Stimulated activated CD4-positive, alpha-beta T cell treated with anti-CD3 and anti-CD28 coated beads, Interleukin-12 subunit alpha, Interleukin-12 subunit beta, amount 100 ng/mL, for 24 hours (primary cell): ENCODE data around the gene LCT.
"Not testable (repeated sequence)": the region's sequence is repeated elsewhere in the genome, so short reads cannot be mapped to it uniquely, and the experiment has no call there.

Experiments used
- DNase-seq, 2 experiments: peaks; one replicate each; pipeline ENCODE4 v3.0.0-alpha.2; 2020; ENCODE audit warnings: low read depth in 2 of 2

The LCT gene

DNA sequence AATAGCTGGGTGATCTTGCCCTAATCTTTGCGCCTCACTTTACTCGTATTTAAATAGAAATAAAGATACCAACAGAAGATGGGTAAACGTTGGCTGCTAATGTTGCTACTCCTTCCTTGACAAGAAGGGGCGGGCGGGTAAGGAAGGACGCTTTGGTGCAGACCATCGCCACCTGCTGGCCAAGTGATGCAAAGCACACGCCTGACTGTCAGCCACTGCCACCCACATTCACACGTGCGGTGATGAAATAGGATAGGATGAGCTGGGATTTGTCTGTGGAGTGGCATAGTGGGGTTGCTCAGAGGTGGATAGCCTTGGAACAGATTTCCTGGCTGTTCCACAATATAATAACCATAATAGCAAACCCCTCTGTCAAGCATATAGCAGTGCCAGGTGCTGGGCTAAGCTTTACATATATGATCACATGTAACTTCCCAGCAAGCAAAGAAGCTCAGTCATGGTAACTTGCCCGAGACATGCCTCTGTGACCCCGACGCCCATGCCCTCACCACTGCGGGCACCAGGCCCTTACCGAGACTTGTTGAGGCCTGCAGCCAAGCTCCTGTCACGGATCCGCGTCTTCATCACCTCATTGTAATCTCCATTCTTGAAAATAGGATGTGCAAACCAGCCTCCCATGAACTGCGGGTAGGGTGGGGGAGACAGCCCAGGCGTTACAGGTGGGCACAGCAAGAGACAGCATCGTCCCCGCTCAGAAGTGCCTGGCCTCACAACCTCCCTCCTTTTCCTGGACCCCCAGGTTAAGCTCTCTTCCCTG, 39.3 kb downstream of the LCT start:
- DNase-seq = peak; percentile 49 to 74

GRCh38 chr2:135796606-135797005, 40.4 kb downstream of the LCT start:
- no peak for DNase-seq

GRCh38 chr2:135795641-135796040, 41.3 kb downstream of the LCT start:
- DNase-seq = not testable (repeated sequence)

DNA sequence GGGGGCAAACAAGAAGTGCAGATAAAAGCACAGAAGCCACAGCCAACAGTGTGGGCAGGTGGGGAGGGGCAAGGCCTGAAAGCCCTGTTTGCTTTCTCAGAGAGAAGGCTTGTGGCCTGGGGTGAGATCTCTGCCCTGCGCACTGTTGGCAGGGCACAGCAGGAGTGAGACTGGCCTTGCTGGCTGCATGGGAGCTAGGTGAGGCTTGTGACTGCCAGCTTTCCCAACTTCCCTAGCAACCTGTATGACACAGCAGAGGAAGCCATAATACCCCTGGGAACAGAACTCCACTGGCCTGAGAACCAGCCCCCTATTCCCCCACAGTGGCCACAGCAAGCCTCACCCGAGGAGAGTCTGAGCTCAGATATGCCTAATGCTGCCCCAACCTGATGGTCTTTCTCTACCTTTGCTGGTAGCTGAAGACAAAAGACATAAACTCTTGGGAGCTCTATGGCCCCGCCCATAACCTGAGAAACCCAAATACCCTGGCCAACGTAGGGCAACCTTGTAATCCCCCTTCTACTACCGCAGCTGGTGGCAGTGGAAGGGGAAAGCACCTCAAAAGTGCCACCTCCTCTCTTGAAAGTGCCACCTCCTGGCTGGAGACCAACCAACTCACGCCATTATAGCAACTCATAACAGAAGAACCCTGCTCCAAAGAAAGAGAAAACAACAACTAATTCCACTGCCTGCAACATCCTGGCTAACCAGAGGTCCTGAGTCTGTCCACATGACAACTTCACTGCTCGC, 44.4 kb downstream of the LCT start:
- DNase-seq = no peak

- DNase-seq = no peak
Measured at GRCh38 chr2:135791418-135792190, 45.4 kb downstream of the LCT start.

DNA sequence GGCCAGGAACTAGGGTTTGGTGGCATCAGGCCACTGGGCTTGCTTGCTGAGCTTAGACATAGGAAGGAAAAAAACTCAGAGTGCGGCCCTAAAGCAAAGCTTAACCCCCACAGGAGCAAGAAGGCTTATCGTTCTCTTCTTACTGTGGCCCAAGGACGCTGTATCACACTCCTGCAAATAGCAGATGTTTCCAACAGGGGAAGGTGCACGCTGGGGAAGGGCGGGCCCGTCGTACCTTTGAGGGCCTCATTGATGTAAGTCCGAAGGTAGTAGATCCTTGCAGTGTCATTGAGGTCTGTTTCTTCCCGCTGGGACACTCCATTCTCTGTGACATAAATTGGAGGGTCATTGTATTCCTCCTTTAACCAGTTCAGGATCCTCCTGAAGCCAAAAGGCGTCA, 46.6 kb downstream of the LCT start:
- DNase-seq = no peak

DNA sequence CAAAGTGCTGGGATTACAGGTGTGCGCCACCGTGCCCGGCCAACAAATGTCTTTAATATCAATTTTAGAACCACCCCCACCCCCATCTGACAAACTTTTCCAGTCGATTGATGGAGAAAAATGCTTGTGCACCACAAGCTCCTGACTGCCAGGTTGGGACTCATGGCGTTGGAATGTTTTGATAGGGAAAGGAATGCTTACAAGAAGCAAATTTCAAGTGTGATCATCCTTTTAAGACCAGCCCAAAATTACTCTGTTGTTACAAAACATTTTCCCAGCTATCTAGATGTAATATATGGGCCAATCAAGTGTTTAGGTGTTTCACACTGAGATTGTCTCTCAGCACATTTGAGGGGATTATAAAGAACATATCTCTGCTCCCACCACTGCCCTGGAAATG, 50.2 kb downstream of the LCT start:
- DNase-seq = no peak

DNA sequence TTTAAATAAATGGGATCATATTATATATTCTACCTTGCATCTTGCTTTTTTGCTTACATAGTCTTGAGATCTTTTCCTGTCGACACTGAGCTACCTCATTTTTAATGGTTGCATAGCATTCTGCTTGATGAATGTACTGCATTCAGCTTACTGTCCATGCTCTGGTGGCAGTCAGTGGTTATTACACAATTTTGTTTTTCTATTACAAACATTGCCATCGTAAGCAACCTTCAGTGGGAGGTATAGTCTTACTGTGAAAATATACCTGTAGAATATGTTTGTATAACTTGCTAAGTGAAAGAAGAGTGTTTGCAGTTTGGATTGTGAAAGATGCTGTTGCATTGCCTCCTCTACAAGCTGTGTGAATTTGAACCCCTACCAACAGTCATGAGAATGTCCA, 52.0 kb downstream of the LCT start:
- no peak for DNase-seq

GRCh38 chr2:135783439-135783838, 53.5 kb downstream of the LCT start:
- DNase-seq = no peak

DNA sequence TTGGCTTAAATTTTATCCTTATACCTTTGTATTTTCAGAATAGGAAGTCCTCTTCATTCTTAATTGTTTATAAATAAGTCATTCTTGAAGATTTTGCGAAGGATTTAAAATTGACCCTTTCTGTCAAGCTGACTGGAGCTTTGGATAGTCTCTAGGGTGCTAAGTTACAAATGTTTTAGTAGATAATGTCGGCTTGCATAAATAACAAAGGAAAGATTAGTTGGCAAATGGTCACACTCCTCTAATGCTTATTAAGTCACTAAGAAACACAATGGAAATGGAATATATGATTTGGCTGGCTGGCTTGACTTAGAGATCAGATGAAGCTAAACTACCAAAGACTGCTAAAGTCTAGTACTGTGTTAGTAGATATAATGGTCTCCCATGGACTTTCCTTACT, 54.8 kb downstream of the LCT start:
- DNase-seq = no peak

DNA sequence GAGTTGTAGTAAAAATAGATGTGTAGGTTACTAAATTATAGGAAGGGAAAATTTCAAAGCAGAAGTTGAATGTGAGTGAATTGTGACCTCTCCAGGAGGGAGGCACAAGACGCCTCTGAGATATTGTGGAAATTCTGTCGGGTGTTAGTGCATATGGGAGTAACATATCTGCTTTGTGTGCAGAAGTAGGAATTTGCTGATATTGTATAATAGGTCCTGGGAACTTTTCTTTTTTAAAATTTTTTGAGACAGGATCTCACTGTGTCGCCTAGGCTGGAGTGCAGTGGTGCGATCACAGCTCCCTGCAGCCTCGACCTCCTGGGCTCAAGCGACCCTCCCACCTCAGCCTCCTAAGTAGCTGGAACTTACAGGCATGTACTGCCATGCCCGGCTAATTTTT, 60.6 kb downstream of the LCT start:
- DNase-seq = no peak

DNA sequence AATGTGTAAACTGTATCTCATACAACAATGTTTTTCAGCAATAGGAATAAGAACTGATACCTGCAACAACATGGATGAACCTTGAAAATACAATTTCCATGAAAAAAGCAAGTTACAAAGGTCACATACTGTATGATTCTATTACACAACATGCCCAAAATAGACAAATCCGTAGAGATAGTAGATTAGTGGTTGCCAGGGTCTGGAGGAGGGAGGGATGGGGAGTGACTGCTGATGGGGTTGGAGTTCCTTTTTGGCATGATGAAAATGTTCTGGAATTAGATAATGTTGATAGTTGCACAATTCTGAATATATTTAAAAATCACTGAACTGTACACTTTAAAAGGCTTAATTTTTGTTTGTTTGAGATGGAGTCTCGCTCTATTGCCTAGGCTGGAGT, 61.6 kb downstream of the LCT start:
- no peak for DNase-seq

- no peak for DNase-seq
Measured at GRCh38 chr2:135773917-135774316, 63.1 kb downstream of the LCT start.

GRCh38 chr2:135773319-135773718, 63.7 kb downstream of the LCT start:
- DNase-seq = no peak

DNA sequence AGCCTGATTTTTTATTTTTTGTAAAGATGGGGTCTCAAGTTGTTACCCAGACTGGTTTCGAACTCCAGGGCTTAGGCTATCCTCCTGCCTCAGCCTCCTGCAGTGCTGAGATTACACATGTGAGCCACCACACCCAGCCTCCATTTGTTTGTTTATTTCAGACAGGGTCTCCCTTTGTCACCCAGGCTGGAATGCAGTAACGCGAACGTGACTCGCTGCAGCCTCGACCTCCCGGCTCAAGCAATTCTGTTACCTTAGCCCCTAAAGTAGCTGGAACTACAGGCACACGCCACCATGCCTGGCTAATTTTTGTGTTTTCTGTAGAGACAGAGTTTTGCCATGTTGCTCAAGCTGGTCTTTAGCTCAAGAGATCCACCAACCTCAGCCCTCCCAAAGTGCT, 68.1 kb downstream of the LCT start:
- no peak for DNase-seq

GRCh38 chr2:135762530-135762929, 74.5 kb downstream of the LCT start:
- DNase-seq = no peak

- no peak for DNase-seq
Measured at GRCh38 chr2:135762022-135762421, 75.0 kb downstream of the LCT start.

DNA sequence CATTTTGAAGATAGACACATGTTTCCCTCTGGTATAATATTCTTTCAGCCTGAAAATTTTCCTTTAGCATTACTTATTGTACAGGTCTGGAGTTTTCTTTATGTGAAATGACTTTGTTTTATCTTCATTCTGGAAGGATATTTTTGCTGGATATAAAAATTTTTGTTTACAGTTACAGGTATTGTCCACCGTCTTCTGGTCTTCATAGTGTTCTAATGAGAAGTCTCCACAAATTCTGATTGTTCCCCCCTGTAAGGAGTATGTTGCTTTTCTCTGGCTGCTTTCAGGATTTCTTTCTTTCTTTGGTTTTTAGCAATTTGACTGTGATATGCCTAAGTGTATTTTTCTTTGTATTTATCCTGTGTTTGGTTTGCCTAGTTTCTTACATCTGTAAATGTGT, 80.3 kb downstream of the LCT start:
- no peak for DNase-seq

GRCh38 chr2:135755573-135755972, 81.4 kb downstream of the LCT start:
- no peak for DNase-seq

- no peak for DNase-seq
Measured at GRCh38 chr2:135745545-135745944, 91.4 kb downstream of the LCT start.

GRCh38 chr2:135744760-135745314, 92.1 kb downstream of the LCT start:
- peak in 1 of 2 experiments; percentile 5 for DNase-seq

- no peak for DNase-seq
Measured at GRCh38 chr2:135743860-135744259, 93.1 kb downstream of the LCT start.
